Kidney (tissue), 14 donors: ENCODE results near the gene MCRS1. TPM values are rescaled to one million over a fixed set of nuclear protein-coding genes. Genes with fewer than 3 reads are reported as not detected.
"Not testable (repeated sequence)": the region's sequence is repeated elsewhere in the genome, so short reads cannot be mapped to it uniquely, and the experiment has no call there.

Experiments
- DNase-seq, 5 donors: peaks; one replicate each; pipeline ENCODE4 v3.0.0-alpha.2; 2013 to 2020
- FAIRE-seq: peaks from 2 replicates; lab custom pipeline; 2012; peaks lifted over from hg19 to GRCh38; lab: Jason Lieb, UNC
- H3K27ac ChIP-seq, 2 donors: one replicate each; pipeline ENCODE4 v1.7.0; 2013; ENCODE audit warnings: low read depth in 2 of 2, low read length in 2 of 2, inconsistent platforms in 1 of 2
- H3K27me3 ChIP-seq: one replicate; pipeline ENCODE4 v1.7.1; 2013; ENCODE audit warnings: low read length, inconsistent platforms; ENCODE audit not compliant: control insufficient read depth, insufficient read depth
- H3K36me3 ChIP-seq, 3 donors: one replicate each; pipeline versions ENCODE4 v1.7.0 to v1.7.1; 2013; ENCODE audit warnings: low read length in 3 of 3, control low read depth in 1 of 3, inconsistent platforms in 1 of 3; ENCODE audit not compliant: insufficient read depth in 3 of 3, control insufficient read depth in 2 of 3
- H3K4me1 ChIP-seq, 3 donors: one replicate each; pipeline versions ENCODE4 v1.7.0 to v1.7.1; 2013; ENCODE audit warnings: low read length in 3 of 3, inconsistent platforms in 1 of 3, low read depth in 1 of 3; ENCODE audit not compliant: control insufficient read depth in 2 of 3, insufficient read depth in 2 of 3
- H3K4me3 ChIP-seq, 3 donors: one replicate each; pipeline versions ENCODE4 v1.7.0 to v1.8.1; 2013; ENCODE audit warnings: low read length in 3 of 3, control low read depth in 1 of 3, inconsistent platforms in 1 of 3
- H3K9ac ChIP-seq, 3 donors: one replicate each; pipeline versions ENCODE4 v1.7.0 to v1.7.1; 2013; ENCODE audit warnings: low read length in 3 of 3, control low read depth in 1 of 3, inconsistent platforms in 1 of 3
- H3K9me3 ChIP-seq, 3 donors: one replicate each; pipeline versions ENCODE4 v1.7.0 to v1.7.1; 2013; ENCODE audit warnings: low read length in 3 of 3, control low read depth in 1 of 3, inconsistent platforms in 1 of 3; ENCODE audit not compliant: control insufficient read depth in 2 of 3, insufficient read depth in 1 of 3
- intact Hi-C: fragments of 100-400 bp; cut with DNase I; formaldehyde crosslinking; loops from one replicate; pipeline ENCODE4 v1.11.1; 2022
- polyA plus RNA-seq: library from polyadenylated mRNA; stranded (reverse); fragments of 350-450 nt; fragmentation: Illumina TruSeq; extraction: RNeasy Lipid Tissue Mini Kit (QIAGEN cat#74804); gene quantifications from one replicate; pipeline ENCODE4 v1.2.3, GENCODE V29; 2014; ENCODE audit warnings: low read depth, low replicate concordance; ENCODE audit not compliant: insufficient read depth
- total RNA-seq: library from RNA; stranded (reverse); fragmentation: NEBNext Ultra II Directional; extraction: Animal tissue kit (Norgen Biotek cat#: 25700); gene quantifications from one replicate; pipeline ENCODE4 v1.2.1, GENCODE V29; 2021
- TF ChIP-seq, protein P1 (sequence below): IDR thresholded peaks from 3 replicates; pipeline ENCODE4 v1.5.1; 2012; ENCODE audit warnings: mild to moderate bottlenecking, moderate library complexity, borderline replicate concordance; ENCODE audit not compliant: insufficient read depth; ENCODE audit errors: extremely low read depth
- donor health status: control.
- donor health status: control.
- donor health status: control.
- donor health status: control.
- donor health status: control.
- donor health status: DM: yes; HTN: yes; CAD: no.
- donor health status: Normal renal cell carcinoma (clear cell type).

MCRS1 gene
- total and polyA plus RNA-seq, 2 donors from 2014 or later: 60.4 to 66.8 TPM

- no peak overlapping the region for H3K9ac ChIP-seq
- H3K4me3 ChIP-seq: no peak overlapping the region
- no peaks in the 10 kb centered on the region for H3K4me1 ChIP-seq
- no peaks in the 10 kb centered on the region for H3K36me3 ChIP-seq
- DNase-seq: no peak
- TF ChIP-seq, protein P1, sequence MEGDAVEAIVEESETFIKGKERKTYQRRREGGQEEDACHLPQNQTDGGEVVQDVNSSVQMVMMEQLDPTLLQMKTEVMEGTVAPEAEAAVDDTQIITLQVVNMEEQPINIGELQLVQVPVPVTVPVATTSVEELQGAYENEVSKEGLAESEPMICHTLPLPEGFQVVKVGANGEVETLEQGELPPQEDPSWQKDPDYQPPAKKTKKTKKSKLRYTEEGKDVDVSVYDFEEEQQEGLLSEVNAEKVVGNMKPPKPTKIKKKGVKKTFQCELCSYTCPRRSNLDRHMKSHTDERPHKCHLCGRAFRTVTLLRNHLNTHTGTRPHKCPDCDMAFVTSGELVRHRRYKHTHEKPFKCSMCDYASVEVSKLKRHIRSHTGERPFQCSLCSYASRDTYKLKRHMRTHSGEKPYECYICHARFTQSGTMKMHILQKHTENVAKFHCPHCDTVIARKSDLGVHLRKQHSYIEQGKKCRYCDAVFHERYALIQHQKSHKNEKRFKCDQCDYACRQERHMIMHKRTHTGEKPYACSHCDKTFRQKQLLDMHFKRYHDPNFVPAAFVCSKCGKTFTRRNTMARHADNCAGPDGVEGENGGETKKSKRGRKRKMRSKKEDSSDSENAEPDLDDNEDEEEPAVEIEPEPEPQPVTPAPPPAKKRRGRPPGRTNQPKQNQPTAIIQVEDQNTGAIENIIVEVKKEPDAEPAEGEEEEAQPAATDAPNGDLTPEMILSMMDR: no peak
- H3K9me3 ChIP-seq: no peaks in the 10 kb centered on the region
- H3K27ac ChIP-seq: no peak overlapping the region
- intact Hi-C loops: no loop called here
- H3K27me3 ChIP-seq: no peaks in the 10 kb centered on the region
- no peak for FAIRE-seq
These were observed 47.8 kb upstream of the MCRS1 start for GRCh38 chr12:49615725-49616124.

DNA sequence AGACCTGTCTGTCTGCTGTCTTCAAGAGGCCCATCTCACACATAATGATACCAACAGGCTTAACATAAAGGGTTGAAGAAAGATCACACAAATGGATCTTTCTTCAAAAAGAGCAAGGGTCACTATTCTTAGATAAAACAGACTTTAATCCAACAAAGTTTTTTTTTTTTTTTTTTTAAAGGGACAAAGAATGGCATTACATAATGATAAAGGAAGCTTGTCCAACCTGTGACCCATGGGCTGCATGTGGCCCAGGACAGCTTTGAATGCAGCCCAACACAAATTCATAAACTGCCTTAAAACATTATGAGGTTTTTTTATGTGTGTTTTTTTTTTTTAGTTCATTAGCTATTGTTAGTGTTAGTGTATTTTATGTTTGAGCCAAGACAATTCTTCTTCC, 44.3 kb upstream of the MCRS1 start:
- DNase-seq (no peak), FAIRE-seq (no peak)
- intact Hi-C loops: no loop called here
- Histone ChIP-seq H3K4me3 (no peak overlapping the region), H3K4me1 (no peaks in the 10 kb centered on the region), H3K36me3 (no peaks in the 10 kb centered on the region), H3K9ac (no peak overlapping the region), H3K9me3 (no peaks in the 10 kb centered on the region), H3K27me3 (no peaks in the 10 kb centered on the region), H3K27ac (no peak overlapping the region)
- TF ChIP-seq, protein P1: no peak

GRCh38 chr12:49610785-49611184, 42.8 kb upstream of the MCRS1 start:
- not testable (repeated sequence) for FAIRE-seq

GRCh38 chr12:49609875-49610154, 41.9 kb upstream of the MCRS1 start:
- no peak for FAIRE-seq

More at GRCh38 chr12:49610785-49611184, 42.8 kb upstream of the MCRS1 start:
- H3K27me3 ChIP-seq, H3K4me3 ChIP-seq, H3K9me3 ChIP-seq, H3K4me1 ChIP-seq, intact Hi-C loops, H3K9ac ChIP-seq, H3K36me3 ChIP-seq, DNase-seq, H3K27ac ChIP-seq: not testable (repeated sequence)

More at GRCh38 chr12:49609875-49610154, 41.9 kb upstream of the MCRS1 start:
- Histone ChIP-seq H3K27ac (no peak overlapping the region), H3K4me1 (peaks cover 0 to 4% (median 0%) of the 10 kb centered on the region in 3 donors), H3K9ac (no peak overlapping the region), H3K9me3 (no peaks in the 10 kb centered on the region), H3K27me3 (no peaks in the 10 kb centered on the region), H3K4me3 (no peak overlapping the region), H3K36me3 (no peaks in the 10 kb centered on the region)
- intact Hi-C loops: no loop called here
- DNase-seq: no peak
- TF ChIP-seq, protein P1: no peak
